HCT116 (cell line): ENCODE results near the gene IL1R1. TPM values are rescaled to one million over a fixed set of nuclear protein-coding genes. Genes with fewer than 3 reads are reported as not detected.

ENCODE experiments used
- ATAC-seq: fragments of 200-7000 bp; cut with Tn5 transposase; 2 replicates; pipeline ENCODE4 v1.9.1; 2020; ENCODE audit warnings: mild to moderate bottlenecking, moderate library complexity
- BruUV-seq: library from RNA; stranded (reverse); fragments of 400-500 nt; replicated peaks from 2 replicates; lab custom pipeline; 2021; lab: Mats Ljungman, UMichigan
- CTCF ChIA-PET: fragments of 300-600 bp; sonication (Branson Sonifier 250); formaldehyde crosslinking; loops from one replicate; lab custom pipeline; 2021; ENCODE audit warnings: antibody characterized with exemption; lab: Charles Lee
- POLR2A ChIA-PET: fragments of 300-600, 350-600 bp; sonication (Branson Sonifier 250); formaldehyde crosslinking; loops from one replicate; lab custom pipeline; 2021; ENCODE audit warnings: antibody characterized with exemption; lab: Charles Lee
- RAD21 ChIA-PET, 2 experiments: fragments of 300-600 bp; sonication (Branson Sonifier 250); formaldehyde crosslinking; loops; one replicate each; lab custom pipeline; 2023; ENCODE audit warnings: low total read pairs in 2 of 2; ENCODE audit not compliant: uncharacterized antibody in 2 of 2, unreplicated experiment in 2 of 2, low non-redundant PET in 1 of 2; lab: Charles Lee
- DNase-seq: peaks from one replicate; pipeline ENCODE4 v3.0.0-alpha.2; 2010; ENCODE audit warnings: low read depth, low spot score
- H2AFZ ChIP-seq: fragments of 200-600 bp; shearing (Covaris generic), sonication (generic); 2 replicates; pipeline ENCODE4 v1.6.1; 2017; ENCODE audit warnings: low read depth, mixed run types, mixed read lengths, antibody characterized with exemption, low read length; ENCODE audit not compliant: poor library complexity, severe bottlenecking
- H3K27ac ChIP-seq: 2 replicates; pipeline ENCODE4 v1.5.1; 2012; ENCODE audit warnings: low read depth, low read length
- H3K27me3 ChIP-seq: fragments of 200-600 bp; sonication (generic); 2 replicates; pipeline ENCODE4 v1.6.1; 2016; ENCODE audit warnings: mixed run types, low read length, mixed read lengths; ENCODE audit not compliant: insufficient read depth
- H3K36me3 ChIP-seq, 2 experiments: fragments of 200-500 bp in 1 of 2; fragments of 200-600 bp in 1 of 2; sonication (Bioruptor generic) in 1 of 2; sonication (generic) in 1 of 2; 2 replicates each; pipeline versions ENCODE4 v1.5.1 to v1.6.1; 2014 to 2016; ENCODE audit warnings: low read length in 2 of 2, inconsistent platforms in 1 of 2, mixed read lengths in 1 of 2, mixed run types in 1 of 2; ENCODE audit not compliant: insufficient read depth in 2 of 2, control insufficient read depth in 1 of 2
- H3K4me1 ChIP-seq, 2 experiments: fragments of 200-600 bp in 1 of 2; sonication (generic) in 1 of 2; 2 replicates each; pipeline versions ENCODE4 v1.5.1 to v1.6.1; 2012 to 2017; ENCODE audit warnings: low read length in 2 of 2, inconsistent platforms in 1 of 2, mild to moderate bottlenecking in 1 of 2, mixed read lengths in 1 of 2, mixed run types in 1 of 2, moderate library complexity in 1 of 2; ENCODE audit not compliant: insufficient read depth in 2 of 2, control insufficient read depth in 1 of 2
- H3K4me2 ChIP-seq: fragments of 200-600 bp; sonication (generic); 2 replicates; pipeline ENCODE4 v1.6.1; 2017; ENCODE audit warnings: mixed run types, low read length, mixed read lengths
- H3K4me3 ChIP-seq, 2 experiments: fragments of 200-600 bp in 1 of 2; sonication (generic) in 1 of 2; replicated peaks in 1 of 2; 2 replicates each; pipeline ENCODE4 v1.5.1; 2011 to 2016; ENCODE audit warnings: low read length in 2 of 2, control low read depth in 1 of 2, low read depth in 1 of 2, mild to moderate bottlenecking in 1 of 2, mixed read lengths in 1 of 2, mixed run types in 1 of 2
- H3K79me2 ChIP-seq: fragments of 200-600 bp; sonication (generic); 2 replicates; pipeline ENCODE4 v1.6.1; 2017; ENCODE audit warnings: mild to moderate bottlenecking, mixed run types, low read length, moderate library complexity, mixed read lengths; ENCODE audit not compliant: insufficient read depth
- H3K9ac ChIP-seq: fragments of 200-600 bp; sonication (generic); 2 replicates; pipeline ENCODE4 v1.6.1; 2016; ENCODE audit warnings: low read length, mixed read lengths
- H3K9me2 ChIP-seq: fragments of 200-600 bp; sonication (generic), shearing (Covaris generic); 2 replicates; pipeline ENCODE4 v1.6.1; 2017; ENCODE audit warnings: mixed run types, mild to moderate bottlenecking, moderate library complexity; ENCODE audit not compliant: insufficient read depth
- H3K9me3 ChIP-seq, 2 experiments: fragments of 200-500 bp in 1 of 2; fragments of 200-600 bp in 1 of 2; sonication (Bioruptor generic) in 1 of 2; sonication (generic) in 1 of 2; 2 replicates each; pipeline ENCODE4 v1.6.1; 2014 to 2017; ENCODE audit warnings: low read length in 2 of 2, mixed read lengths in 2 of 2, inconsistent platforms in 1 of 2, low read depth in 1 of 2, mild to moderate bottlenecking in 1 of 2, mixed run types in 1 of 2, moderate library complexity in 1 of 2; ENCODE audit not compliant: control insufficient read depth in 1 of 2, insufficient read depth in 1 of 2
- H4K20me1 ChIP-seq: fragments of 200-600 bp; sonication (generic), shearing (Covaris generic); 2 replicates; pipeline ENCODE4 v1.6.1; 2017; ENCODE audit warnings: mixed run types, mild to moderate bottlenecking, moderate library complexity; ENCODE audit not compliant: insufficient read depth
- CBX3 ChIP-seq: IDR thresholded peaks from 2 replicates; pipeline ENCODE4 v1.6.1; 2012; ENCODE audit warnings: low read depth
- CEBPB ChIP-seq: IDR thresholded peaks from 2 replicates; pipeline ENCODE4 v1.6.1; 2012; ENCODE audit warnings: low read depth
- ELF1 ChIP-seq: IDR thresholded peaks from 2 replicates; pipeline ENCODE4 v1.6.1; 2012; ENCODE audit warnings: low read depth, borderline replicate concordance
- EZH2 ChIP-seq: fragments of 200-600 bp; sonication (generic); IDR thresholded peaks from 2 replicates; pipeline ENCODE4 v1.6.1; 2017; ENCODE audit warnings: antibody characterized with exemption, mixed run types
- JUND ChIP-seq: IDR thresholded peaks from 2 replicates; pipeline ENCODE4 v1.6.1; 2012
- MAX ChIP-seq: IDR thresholded peaks from 2 replicates; pipeline ENCODE4 v1.6.1; 2012
- POLR2AphosphoS5 ChIP-seq: IDR thresholded peaks from 2 replicates; pipeline ENCODE4 v1.6.1; 2011; ENCODE audit warnings: mild to moderate bottlenecking, low read depth, low read length, moderate library complexity
- RAD21 ChIP-seq: IDR thresholded peaks from 2 replicates; pipeline ENCODE4 v1.6.1; 2012; ENCODE audit warnings: low read depth, mild to moderate bottlenecking
- SIN3A ChIP-seq: IDR thresholded peaks from 2 replicates; pipeline ENCODE4 v1.6.1; 2012; ENCODE audit warnings: low read depth
- SP1 ChIP-seq: IDR thresholded peaks from 2 replicates; pipeline ENCODE4 v1.6.1; 2012; ENCODE audit warnings: low read depth
- TCF7L2 ChIP-seq: IDR thresholded peaks from 2 replicates; pipeline ENCODE4 v1.7.0; 2011; ENCODE audit warnings: borderline replicate concordance, inconsistent platforms; ENCODE audit not compliant: insufficient read depth, insufficient read length; ENCODE audit errors: extremely low read depth
- YY1 ChIP-seq: IDR thresholded peaks from 2 replicates; pipeline ENCODE4 v1.6.1; 2011; ENCODE audit warnings: low read length, low read depth, moderate library complexity, mild to moderate bottlenecking; ENCODE audit not compliant: insufficient replicate concordance; ENCODE audit errors: extremely low read depth
- ZNF274 ChIP-seq: fragments of 200-500 bp; sonication (Bioruptor generic); IDR thresholded peaks from 2 replicates; pipeline ENCODE4 v1.6.1; 2014; ENCODE audit warnings: mild to moderate bottlenecking, low read depth, low read length, inconsistent platforms
- intact Hi-C: fragments of 100-400 bp; cut with micrococcal nuclease; formaldehyde crosslinking; loops from 2 replicates; pipeline ENCODE4 v1.10.0; 2022
- total RNA-seq: library from RNA; stranded (reverse); gene quantifications from one replicate; pipeline ENCODE4 v1.2.1, GENCODE V29; 2021; ENCODE audit not compliant: unreplicated experiment

Gene IL1R1
- total RNA-seq, 1 experiment from 2014 or later, result 5.3 TPM

DNA sequence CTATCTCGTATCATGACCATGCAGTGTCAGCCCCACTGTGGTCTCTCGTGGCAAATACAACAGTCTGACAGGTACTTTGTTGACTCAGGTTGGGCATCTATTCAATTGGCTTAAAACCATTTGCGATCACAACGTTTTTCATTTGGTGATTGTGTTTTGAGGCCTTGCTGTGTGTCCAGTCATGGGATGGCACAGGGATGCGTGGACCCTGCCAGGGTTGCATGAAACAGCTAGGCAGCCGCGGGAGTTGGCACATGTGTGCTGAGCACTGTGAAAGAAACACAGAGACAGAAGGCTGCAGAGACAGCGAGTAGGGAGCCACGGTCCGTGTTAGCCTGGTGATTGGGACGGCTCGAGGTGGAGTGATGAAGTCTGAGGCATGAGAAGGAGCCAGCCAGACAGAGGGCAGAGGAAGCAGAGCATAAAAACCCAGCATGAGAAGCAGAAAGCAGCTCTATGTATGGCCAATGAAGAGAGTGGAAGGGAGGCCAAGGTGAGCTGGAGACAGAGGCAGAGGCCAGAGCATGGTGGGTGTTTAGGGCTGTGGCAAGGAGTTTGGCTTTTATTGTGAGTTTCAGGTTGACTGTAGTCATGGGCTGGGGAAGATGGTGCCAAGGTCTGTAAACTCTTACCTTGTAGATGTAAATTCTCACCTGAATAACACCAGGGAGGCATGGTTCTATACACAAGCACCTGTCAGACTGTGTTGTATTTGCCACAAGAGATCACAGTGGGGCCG is 31.8 kb upstream of the IL1R1 start:
- H3K4me2 ChIP-seq, result no peak overlapping the region
- intact Hi-C loops, result no loop called here
- no peak overlapping the region for H3K9ac ChIP-seq
- H2AFZ ChIP-seq, result no peak overlapping the region
- ATAC-seq, result no peak
- H3K9me2 ChIP-seq, result no peaks in the 10 kb centered on the region
- POLR2A ChIA-PET, result no interaction called here
- no peaks in the 10 kb centered on the region for H3K36me3 ChIP-seq
- H3K9me3 ChIP-seq, result no peaks in the 10 kb centered on the region
- H3K4me3 ChIP-seq, result no peak overlapping the region
- TF ChIP-seq JUND (no peak), MAX (no peak), SIN3A (no peak), EZH2 (no peak), POLR2AphosphoS5 (no peak), SP1 (no peak), RAD21 (no peak), YY1 (no peak), TCF7L2 (no peak), CEBPB (no peak), ELF1 (no peak), CBX3 (no peak), ZNF274 (no peak)
- H3K27ac ChIP-seq, result no peak overlapping the region
- CTCF ChIA-PET, result no interaction called here
- RAD21 ChIA-PET, result no interaction called here
- no peaks in the 10 kb centered on the region for H3K27me3 ChIP-seq
- no TSS peak for BruUV-seq
- no peak for DNase-seq
- no peaks in the 10 kb centered on the region for H4K20me1 ChIP-seq
- H3K79me2 ChIP-seq, result no peaks in the 10 kb centered on the region
- no peaks in the 10 kb centered on the region for H3K4me1 ChIP-seq
